ENCODE data around the gene MAGI2. TPM values are rescaled to one million over a fixed set of nuclear protein-coding genes. Genes with fewer than 3 reads are reported as not detected.

The MAGI2 gene
- total RNA-seq, 1 experiment from 2014 or later: 0.22 TPM

GRCh38 chr7:78746301-78746700, 707.2 kb downstream of the MAGI2 start:
- Histone ChIP-seq H3K27me3 (ENCODE audit: insufficient read depth, low read length) (no peaks in the 10 kb centered on the region), H3K4me2 (ENCODE audit: low read length) (no peak overlapping the region), H3K4me3 (replicated peaks in 1 of 2; ENCODE audit: low read depth in 1 of 2, low read length in 2 of 2) (no peak overlapping the region), H3K79me2 (ENCODE audit: insufficient read depth, low read length) (no peaks in the 10 kb centered on the region), H4K20me1 (ENCODE audit: insufficient read depth) (no peaks in the 10 kb centered on the region), H3K9ac (ENCODE audit: low read length) (no peak overlapping the region), H3K9me2 (ENCODE audit: insufficient read depth) (no peaks in the 10 kb centered on the region), H3K36me3 (ENCODE audit: control insufficient read depth in 1 of 2, insufficient read depth in 2 of 2, low read length in 2 of 2) (no peaks in the 10 kb centered on the region), H3K27ac (ENCODE audit: low read depth, low read length) (no peak overlapping the region), H3K4me1 (ENCODE audit: control insufficient read depth in 1 of 2, insufficient read depth in 2 of 2, low read length in 2 of 2) (no peaks in the 10 kb centered on the region), H2AFZ (ENCODE audit: low read depth, low read length, poor library complexity, severe bottlenecking) (no peak overlapping the region), H3K9me3 (ENCODE audit: control insufficient read depth in 1 of 2, insufficient read depth in 1 of 2, low read depth in 1 of 2, low read length in 2 of 2) (no peaks in the 10 kb centered on the region)
- DNase-seq (ENCODE audit: low read depth, low spot score) (no peak), ATAC-seq (no peak)
- ChIA-PET CTCF (no interaction called here), POLR2A (no interaction called here), RAD21 (ENCODE audit: low non-redundant PET in 1 of 2, low total read pairs in 2 of 2, uncharacterized antibody in 2 of 2, unreplicated experiment in 2 of 2) (no interaction called here)
- TF ChIP-seq CBX3 (IDR thresholded peaks at IDR 0.05; ENCODE audit: low read depth): no peak
- no peak for TF ChIP-seq CEBPB (IDR thresholded peaks at IDR 0.05; ENCODE audit: low read depth)
- TF ChIP-seq, protein P1, sequence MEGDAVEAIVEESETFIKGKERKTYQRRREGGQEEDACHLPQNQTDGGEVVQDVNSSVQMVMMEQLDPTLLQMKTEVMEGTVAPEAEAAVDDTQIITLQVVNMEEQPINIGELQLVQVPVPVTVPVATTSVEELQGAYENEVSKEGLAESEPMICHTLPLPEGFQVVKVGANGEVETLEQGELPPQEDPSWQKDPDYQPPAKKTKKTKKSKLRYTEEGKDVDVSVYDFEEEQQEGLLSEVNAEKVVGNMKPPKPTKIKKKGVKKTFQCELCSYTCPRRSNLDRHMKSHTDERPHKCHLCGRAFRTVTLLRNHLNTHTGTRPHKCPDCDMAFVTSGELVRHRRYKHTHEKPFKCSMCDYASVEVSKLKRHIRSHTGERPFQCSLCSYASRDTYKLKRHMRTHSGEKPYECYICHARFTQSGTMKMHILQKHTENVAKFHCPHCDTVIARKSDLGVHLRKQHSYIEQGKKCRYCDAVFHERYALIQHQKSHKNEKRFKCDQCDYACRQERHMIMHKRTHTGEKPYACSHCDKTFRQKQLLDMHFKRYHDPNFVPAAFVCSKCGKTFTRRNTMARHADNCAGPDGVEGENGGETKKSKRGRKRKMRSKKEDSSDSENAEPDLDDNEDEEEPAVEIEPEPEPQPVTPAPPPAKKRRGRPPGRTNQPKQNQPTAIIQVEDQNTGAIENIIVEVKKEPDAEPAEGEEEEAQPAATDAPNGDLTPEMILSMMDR (IDR thresholded peaks at IDR 0.05 in 2 of 3, conservative IDR thresholded peaks at IDR 0.05 in 1 of 3; ENCODE audit: borderline replicate concordance in 1 of 3, insufficient read depth in 1 of 3, low read depth in 2 of 3, low read length in 2 of 3): no peak
- no peak for TF ChIP-seq SIN3A (IDR thresholded peaks at IDR 0.05; ENCODE audit: low read depth)
- TF ChIP-seq POLR2AphosphoS5 (IDR thresholded peaks at IDR 0.05; ENCODE audit: low read depth, low read length): no peak
- no peak for TF ChIP-seq POLR2A (IDR thresholded peaks at IDR 0.05; ENCODE audit: borderline replicate concordance, extremely low read depth, insufficient read depth, insufficient read length)
- TF ChIP-seq ZFX (IDR thresholded peaks at IDR 0.05): no peak
- TF ChIP-seq YY1 (IDR thresholded peaks at IDR 0.05; ENCODE audit: extremely low read depth, insufficient replicate concordance, low read depth, low read length): no peak
- TF ChIP-seq TCF7L2 (IDR thresholded peaks at IDR 0.05; ENCODE audit: borderline replicate concordance, extremely low read depth, insufficient read depth, insufficient read length): no peak
- no peak for TF ChIP-seq ZBTB33 (IDR thresholded peaks at IDR 0.05; ENCODE audit: extremely low read depth, insufficient replicate concordance, low read length)
- TF ChIP-seq, protein P2, sequence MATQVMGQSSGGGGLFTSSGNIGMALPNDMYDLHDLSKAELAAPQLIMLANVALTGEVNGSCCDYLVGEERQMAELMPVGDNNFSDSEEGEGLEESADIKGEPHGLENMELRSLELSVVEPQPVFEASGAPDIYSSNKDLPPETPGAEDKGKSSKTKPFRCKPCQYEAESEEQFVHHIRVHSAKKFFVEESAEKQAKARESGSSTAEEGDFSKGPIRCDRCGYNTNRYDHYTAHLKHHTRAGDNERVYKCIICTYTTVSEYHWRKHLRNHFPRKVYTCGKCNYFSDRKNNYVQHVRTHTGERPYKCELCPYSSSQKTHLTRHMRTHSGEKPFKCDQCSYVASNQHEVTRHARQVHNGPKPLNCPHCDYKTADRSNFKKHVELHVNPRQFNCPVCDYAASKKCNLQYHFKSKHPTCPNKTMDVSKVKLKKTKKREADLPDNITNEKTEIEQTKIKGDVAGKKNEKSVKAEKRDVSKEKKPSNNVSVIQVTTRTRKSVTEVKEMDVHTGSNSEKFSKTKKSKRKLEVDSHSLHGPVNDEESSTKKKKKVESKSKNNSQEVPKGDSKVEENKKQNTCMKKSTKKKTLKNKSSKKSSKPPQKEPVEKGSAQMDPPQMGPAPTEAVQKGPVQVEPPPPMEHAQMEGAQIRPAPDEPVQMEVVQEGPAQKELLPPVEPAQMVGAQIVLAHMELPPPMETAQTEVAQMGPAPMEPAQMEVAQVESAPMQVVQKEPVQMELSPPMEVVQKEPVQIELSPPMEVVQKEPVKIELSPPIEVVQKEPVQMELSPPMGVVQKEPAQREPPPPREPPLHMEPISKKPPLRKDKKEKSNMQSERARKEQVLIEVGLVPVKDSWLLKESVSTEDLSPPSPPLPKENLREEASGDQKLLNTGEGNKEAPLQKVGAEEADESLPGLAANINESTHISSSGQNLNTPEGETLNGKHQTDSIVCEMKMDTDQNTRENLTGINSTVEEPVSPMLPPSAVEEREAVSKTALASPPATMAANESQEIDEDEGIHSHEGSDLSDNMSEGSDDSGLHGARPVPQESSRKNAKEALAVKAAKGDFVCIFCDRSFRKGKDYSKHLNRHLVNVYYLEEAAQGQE (IDR thresholded peaks at IDR 0.05; ENCODE audit: low read depth): no peak
- no peak for TF ChIP-seq SP1 (IDR thresholded peaks at IDR 0.05; ENCODE audit: low read depth)
- no peak for TF ChIP-seq SRF (IDR thresholded peaks at IDR 0.05; ENCODE audit: low read depth)
- TF ChIP-seq, protein P3, sequence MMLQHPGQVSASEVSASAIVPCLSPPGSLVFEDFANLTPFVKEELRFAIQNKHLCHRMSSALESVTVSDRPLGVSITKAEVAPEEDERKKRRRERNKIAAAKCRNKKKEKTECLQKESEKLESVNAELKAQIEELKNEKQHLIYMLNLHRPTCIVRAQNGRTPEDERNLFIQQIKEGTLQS (IDR thresholded peaks at IDR 0.05): no peak
- no peak for TF ChIP-seq MAX (IDR thresholded peaks at IDR 0.05)
- no peak for TF ChIP-seq FOSL1 (IDR thresholded peaks at IDR 0.05; ENCODE audit: low read depth)
- no peak for TF ChIP-seq EZH2phosphoT487 (IDR thresholded peaks at IDR 0.05; ENCODE audit: borderline replicate concordance)
- intact Hi-C loops (cut with micrococcal nuclease): no loop called here
- BruUV-seq (replicated peaks): no TSS peak
